Measurements from ENCODE around the gene EXOC6. TPM values are rescaled to one million over a fixed set of nuclear protein-coding genes. Genes with fewer than 3 reads are reported as not detected.
"Not testable (repeated sequence)": the region's sequence is repeated elsewhere in the genome, so short reads cannot be mapped to it uniquely, and the experiment has no call there.

The EXOC6 gene
- total RNA-seq, 1 experiment from 2014 or later = 10.6 TPM

DNA sequence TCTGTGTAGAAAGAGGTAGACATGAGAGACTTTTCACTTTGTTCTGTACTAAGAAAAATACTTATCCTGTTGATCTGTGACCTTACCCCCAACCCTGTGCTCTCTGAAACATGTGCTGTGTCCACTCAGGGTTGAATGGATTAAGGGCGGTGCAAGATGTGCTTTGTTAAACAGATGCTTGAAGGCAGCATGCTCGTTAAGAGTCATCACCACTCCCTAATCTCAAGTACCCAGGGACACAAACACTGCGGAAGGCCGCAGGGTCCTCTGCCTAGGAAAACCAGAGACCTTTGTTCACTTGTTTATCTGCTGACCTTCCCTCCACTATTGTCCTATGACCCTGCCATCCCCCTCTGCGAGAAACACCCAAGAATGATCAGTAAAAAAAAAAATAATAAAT is 128.0 kb downstream of the EXOC6 start:
- in situ Hi-C loops (cut with HindIII; ENCODE audit: low sequenced_read_pairs); DNase-seq (ENCODE audit: low spot score): not testable (repeated sequence)

DNA sequence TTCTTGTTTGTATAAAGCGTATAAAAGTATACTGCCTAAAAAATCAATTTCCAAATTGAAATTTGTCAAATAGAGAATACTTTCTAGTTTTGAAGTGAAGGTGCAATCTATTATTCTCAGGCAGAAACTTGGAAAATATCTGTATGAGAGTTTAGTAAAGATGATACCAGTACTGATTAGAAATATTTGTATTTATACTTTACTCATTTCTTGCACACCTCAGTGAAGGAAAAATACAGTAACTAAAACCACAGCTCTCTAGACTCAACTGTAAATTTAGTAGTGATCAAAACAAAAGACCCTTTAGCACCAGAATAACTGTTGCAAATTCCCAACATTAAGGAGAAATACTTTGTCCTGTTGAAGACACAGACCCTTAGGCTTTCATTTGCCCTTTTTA is 140.9 kb downstream of the EXOC6 start:
- in situ Hi-C loops (cut with HindIII; ENCODE audit: low sequenced_read_pairs) = no loop called here
- no peak for DNase-seq (ENCODE audit: low spot score)

DNA sequence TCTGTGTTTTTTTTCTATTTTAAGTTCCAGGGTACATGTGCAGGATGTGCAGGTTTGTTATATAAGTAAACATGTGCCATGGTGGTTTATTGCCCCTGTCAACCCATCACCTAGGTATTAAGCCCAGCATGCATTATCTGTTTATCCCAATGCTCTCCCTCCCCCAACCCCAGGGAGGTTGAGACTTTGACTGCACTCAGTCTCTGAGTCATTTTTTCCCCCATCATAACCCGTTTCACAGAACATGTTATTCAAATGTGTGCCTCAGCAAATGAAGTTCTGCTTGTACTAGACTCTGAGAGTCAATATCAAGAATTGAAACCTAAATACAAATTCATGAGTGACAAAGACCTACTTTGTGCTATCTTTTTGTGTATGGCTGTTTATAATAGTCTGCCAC is 142.3 kb downstream of the EXOC6 start:
- in situ Hi-C loops (cut with HindIII; ENCODE audit: low sequenced_read_pairs) = no loop called here
- no peak for DNase-seq (ENCODE audit: low spot score)

DNA sequence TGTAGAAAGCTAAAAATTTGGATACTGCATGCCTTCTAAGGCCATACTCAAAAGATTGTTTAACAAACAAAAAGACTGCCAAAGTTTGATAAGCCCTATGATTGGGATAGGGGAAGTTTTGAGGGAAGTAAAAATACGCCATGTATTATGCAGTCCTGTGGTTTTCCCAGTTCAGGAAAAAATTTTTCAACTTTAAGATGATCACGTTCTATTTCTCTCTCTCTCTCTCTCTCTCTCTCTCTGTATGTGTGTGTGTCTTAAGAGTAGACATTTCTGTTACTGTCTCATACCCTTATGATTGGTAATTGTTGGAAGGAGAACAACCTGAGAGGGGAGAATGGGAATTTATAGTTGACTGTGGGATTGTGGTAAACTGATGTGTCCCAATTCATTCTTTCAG is 143.2 kb downstream of the EXOC6 start:
- DNase-seq (ENCODE audit: low spot score) = no peak
- in situ Hi-C loops (cut with HindIII; ENCODE audit: low sequenced_read_pairs) = no loop called here

DNA sequence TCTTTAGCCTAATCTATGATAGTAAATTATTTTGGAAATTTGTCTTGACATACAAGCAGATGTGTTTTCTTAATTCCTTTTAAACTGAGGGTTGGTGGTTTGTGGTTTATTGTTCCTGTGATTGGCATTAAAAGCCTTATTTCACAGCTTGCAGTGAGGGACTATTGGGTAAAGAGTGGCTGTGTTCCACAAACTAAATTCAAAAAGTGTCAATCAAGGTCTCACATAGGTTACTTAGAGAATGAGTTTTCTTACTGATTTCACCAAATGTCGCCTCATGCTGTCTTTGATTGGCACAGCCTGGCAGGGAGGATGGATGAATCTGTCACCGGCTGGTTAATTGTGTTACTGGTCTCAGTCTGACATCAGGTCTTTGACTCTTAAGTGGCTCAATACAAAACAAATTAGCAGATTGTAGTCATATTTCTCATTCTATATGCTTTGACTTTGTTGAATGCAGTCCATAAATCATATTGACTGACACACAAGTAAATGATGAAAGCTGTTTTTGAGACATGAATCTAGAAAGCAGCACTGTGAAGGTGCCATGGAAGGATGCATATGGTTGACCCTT is 145.5 kb downstream of the EXOC6 start:
- DNase-seq (ENCODE audit: low spot score) = no peak
- in situ Hi-C loops (cut with HindIII; ENCODE audit: low sequenced_read_pairs) = no loop called here

DNA sequence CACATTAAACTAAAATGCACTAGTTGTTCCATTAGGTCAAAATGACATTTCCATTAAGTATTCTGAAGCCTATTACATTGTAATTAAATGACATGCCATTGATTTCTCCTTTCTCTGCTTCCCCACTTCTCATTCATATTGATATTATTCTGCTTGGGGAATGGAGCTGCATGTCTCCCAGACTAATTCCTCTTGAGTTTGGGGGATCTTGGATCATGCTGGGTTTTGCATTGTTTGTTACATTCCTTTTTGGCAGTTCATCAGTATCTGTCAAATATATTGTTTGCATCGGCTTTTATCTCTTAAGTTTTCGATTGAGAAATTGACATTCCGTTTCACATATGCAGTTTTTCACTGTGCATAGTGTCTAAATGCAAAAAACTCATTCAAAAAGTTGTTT is 147.2 kb downstream of the EXOC6 start:
- in situ Hi-C loops (cut with HindIII; ENCODE audit: low sequenced_read_pairs) = no loop called here
- DNase-seq (ENCODE audit: low spot score) = no peak

DNA sequence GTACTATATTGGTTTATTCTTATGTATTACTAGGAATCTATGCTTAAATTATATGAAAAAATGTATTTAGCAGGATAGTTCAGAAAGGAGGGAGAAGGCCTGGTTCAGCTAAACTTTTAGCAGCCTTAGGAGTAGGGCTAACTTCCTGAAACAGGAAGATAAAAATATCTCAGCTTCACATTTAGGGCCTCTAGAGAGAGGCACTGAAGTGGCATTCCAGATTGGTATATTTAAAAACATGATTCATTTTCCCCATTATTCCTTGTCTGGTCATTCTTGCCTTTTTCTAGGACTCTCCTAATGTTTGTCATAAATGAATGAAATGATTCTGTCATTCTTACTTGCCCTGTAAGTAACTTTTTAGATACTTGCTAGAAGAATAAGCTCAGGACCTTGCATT is 149.3 kb downstream of the EXOC6 start:
- in situ Hi-C loops (cut with HindIII; ENCODE audit: low sequenced_read_pairs) = no loop called here

DNA sequence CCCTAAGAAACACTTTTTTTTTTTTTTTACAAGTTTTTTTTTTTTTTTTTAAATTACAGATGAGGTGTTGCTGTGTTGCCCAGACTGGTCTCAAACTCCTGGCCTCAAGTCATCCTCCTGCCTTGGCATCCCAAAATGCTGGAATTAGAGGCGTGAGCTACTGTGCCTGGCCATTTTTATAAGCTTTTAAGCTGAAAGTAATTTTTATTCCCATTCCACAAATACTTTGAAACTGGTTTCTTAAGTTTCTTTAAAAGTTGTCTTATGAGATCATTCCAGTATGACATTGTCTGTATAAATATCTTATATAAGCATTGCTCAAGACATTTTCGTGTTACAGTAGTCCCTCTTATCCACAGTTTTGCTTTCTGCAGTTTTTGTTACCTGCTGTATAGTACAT is 150.9 kb downstream of the EXOC6 start:
- no peak for DNase-seq (ENCODE audit: low spot score)
- in situ Hi-C loops (cut with HindIII; ENCODE audit: low sequenced_read_pairs) = no loop called here

More for the DNA sequence above, 149.3 kb downstream of the EXOC6 start:
- DNase-seq (ENCODE audit: low spot score) = no peak

DNA sequence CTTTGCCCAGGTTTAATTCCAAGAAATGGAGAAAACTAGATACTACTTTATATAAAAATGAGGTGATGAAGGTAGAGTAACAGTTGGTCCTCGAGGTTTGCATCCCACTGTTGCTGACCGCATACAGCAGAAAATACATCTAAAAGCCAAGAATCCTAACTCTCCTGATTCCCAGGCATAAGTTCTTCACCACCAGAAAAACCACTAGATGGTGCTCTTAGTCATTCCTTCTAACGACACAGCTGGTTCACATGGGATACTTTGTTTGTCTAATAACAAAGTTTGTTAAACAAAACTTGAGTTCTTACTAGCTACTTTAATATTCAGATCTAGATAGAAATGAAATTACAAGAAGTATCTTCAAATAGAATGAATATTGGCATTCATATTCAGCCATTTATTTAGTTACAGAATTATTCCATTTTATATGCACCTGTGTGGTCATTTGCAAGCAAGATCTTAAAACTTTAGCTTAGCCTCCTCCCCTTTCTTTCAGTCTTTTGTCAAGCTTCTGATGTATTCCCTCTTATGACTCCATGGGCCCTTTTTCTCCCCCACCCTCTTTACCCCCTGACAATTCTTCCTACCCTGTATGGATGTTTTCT is 158.2 kb downstream of the EXOC6 start:
- peak; percentile 40 for DNase-seq (ENCODE audit: low spot score)
- in situ Hi-C loops (cut with HindIII; ENCODE audit: low sequenced_read_pairs) = no loop called here

DNA sequence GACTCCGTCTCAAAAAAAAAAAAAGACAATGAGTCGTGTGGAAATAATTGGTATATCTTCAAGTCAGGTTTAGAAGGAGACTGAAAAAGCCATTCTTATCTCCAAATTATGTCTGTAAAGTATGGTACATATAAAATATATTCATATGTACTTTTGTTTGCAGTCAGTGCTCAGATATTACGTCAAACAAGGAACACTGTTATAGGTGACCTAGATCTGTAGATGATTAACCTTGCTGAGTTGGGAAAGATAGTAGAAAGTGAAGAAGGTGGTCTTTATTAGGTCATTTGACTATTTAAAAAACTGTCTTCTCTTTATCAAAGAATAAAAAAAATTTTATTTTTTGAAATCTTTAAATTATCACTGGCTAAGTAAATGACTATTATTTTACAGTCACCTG is 167.4 kb downstream of the EXOC6 start:
- no peak for DNase-seq (ENCODE audit: low spot score)
- in situ Hi-C loops (cut with HindIII; ENCODE audit: low sequenced_read_pairs) = no loop called here

DNA sequence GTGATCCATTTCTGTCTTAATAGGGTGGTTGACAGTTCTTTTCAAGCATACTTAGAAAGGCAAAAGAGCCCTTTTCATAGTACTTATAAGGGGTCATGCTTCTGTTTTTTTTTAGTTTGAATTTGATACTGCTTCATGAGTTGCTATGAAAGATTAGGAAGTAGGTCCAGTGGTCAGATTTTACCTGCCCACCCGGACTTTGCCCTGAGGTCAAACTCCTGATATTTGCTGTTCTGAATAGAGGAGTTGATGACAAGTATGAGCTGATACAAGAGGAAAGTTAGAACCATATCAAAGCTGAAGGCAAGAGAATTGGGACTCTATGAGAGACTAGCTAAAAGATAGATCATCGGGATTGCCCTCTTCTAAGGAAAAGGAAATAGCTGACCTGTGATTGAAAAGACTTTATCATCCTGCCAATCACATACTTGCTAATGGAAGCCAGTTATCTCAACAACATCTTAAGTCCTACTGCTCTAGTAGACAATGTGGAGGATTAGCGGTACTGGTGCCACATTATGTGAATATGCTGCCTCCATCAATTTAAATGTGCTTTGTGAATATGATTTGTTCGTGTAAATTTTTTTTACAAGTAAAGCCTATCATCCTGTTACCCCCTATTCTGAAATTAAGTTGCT is 174.8 kb downstream of the EXOC6 start:
- no peak for DNase-seq (ENCODE audit: low spot score)
- in situ Hi-C loops (cut with HindIII; ENCODE audit: low sequenced_read_pairs) = no loop called here

DNA sequence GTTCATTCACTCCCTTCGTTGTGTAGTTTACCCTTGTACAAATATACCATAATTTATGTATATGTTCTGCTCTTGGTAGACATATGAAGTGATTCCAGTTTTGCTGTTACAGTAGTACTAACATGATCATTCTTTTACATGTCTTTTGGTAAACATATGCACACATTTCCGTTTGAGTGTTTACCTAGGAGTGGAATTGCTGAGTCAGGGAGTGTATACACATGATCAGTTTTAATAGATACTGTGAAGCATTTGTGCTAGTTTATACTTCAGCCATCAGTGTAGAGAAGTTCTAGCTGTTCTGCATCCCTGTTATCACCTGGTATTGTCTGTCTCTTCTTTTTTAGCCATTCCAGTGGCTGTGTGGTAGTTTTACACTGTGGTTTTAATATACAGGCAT is 177.8 kb downstream of the EXOC6 start:
- DNase-seq (ENCODE audit: low spot score) = no peak
- in situ Hi-C loops (cut with HindIII; ENCODE audit: low sequenced_read_pairs) = no loop called here

DNA sequence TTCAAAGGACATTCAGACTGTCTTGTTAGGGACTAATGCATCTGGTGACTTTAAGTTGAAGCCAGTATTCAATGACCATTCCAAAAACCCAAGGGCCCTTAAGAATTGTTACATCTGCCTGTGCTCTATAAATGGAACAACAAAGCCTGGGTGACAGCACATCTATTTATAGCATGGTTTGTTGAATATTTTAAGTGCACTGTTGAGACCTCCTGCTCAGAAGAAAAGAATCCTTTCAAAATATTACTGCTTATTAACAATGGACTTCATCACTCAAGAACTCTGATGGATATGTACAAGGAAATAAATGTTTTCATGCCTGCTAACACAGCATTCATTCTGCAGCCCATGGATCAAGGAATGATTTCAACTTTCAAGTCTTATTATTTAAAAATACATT is 179.2 kb downstream of the EXOC6 start:
- in situ Hi-C loops (cut with HindIII; ENCODE audit: low sequenced_read_pairs) = no loop called here
- no peak for DNase-seq (ENCODE audit: low spot score)

DNA sequence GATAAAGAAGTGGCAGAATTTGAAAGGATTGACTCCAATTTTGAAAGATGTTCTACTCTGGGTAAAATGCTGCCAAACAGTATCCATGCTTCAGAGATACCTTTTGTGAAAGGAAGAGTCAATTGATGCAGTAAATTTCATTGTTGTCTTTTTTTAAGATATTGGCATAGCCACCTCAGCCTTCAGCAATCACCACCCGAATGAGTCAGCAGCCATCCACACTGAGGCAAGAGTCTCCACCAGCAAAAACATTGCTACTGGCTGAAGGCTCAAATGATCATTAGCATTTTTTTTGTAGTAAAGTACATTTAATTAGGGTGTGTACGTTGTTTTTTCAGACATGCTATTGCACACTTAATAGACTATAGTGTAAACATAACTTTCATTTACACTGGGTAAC is 180.6 kb downstream of the EXOC6 start:
- DNase-seq (ENCODE audit: low spot score) = no peak
- in situ Hi-C loops (cut with HindIII; ENCODE audit: low sequenced_read_pairs) = no loop called here

DNA sequence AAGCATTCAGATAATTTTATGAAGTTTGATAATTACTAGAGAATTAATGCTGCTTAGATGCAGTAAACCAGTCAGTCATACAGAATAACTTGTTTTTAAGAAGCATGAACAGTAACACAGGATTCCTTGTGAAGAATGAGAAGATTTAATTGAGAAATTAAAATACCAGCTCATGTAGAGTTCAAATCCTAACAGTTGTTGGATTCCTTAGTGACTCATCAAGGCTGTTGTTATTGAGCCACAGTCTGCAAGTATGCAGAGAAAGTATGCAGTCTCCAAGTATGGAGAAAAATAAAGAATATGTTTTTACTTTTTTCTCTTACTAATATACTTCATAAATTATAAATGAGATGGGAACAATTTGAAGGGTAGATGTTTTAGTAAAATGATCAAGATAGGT is 182.1 kb downstream of the EXOC6 start:
- in situ Hi-C loops (cut with HindIII; ENCODE audit: low sequenced_read_pairs) = no loop called here
- no peak for DNase-seq (ENCODE audit: low spot score)

DNA sequence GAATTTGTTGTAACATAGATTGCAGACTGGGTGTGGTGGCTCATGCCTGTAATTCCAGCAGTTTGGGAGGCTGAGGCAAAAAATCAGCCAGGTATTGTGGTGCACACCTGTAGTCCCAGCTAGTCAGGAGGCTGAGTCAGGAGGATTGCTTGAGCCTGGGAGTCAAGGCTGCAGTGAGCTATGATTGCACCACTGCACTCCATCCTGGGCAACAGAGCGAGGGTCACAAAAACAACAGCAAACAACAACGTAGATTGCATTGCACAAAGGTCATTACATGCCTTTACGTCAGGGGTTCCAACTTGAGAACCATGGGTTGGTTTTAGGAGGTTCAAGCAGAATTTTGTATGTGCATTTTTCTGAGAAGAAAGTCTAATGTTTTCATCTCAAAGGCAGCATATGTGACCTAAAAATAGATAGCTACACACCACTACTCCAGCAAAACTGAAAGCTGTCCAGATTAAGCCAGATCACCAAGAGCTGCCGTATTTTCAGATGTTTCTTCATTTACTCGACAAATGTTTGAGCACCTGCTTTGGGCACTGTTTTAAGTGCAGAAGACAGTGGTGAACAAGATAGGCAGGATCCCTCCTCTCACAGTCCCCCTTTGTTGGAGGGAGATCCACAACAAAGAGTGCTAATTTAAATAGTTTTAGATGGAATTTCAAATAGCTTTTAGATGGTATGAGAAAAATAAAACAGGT is 183.9 kb downstream of the EXOC6 start:
- DNase-seq (ENCODE audit: low spot score) = peak; percentile 61
- in situ Hi-C loops (cut with HindIII; ENCODE audit: low sequenced_read_pairs) = no loop called here

DNA sequence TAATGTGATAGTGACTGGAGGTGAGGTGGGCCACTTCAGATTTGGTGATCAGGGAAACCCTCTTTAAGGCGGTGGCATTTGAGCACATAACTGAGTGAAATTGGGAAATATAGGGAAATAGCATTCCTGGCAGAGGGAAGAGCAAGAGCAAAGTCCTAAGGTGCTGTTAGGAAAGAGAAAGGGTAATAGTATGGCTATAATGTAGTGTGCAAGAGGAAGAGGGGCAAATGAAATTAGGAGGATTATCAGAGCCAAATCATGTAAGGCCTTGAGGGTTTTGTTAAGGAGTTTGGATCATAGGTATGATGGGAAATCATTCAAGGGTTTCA is 184.5 kb downstream of the EXOC6 start:
- in situ Hi-C loops (cut with HindIII; ENCODE audit: low sequenced_read_pairs) = no loop called here

DNA sequence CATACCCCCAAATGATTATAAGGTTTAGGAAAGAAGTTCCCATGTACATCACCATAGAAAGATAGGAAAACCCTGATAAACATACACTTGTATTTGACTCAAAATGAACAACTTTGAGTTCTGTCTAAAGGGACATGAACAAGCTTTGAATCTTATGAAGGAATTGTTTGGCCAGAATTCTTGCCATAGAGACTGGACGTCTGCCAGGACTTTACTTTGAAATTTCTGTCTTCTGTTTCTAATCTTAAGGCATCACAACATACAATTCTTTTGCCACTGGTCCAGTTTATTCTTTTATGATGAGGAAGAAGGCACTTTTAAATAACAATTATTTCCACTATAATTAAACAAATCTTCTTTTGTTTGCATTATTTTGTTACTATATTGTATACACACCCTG is 186.1 kb downstream of the EXOC6 start:
- in situ Hi-C loops (cut with HindIII; ENCODE audit: low sequenced_read_pairs) = no loop called here
- DNase-seq (ENCODE audit: low spot score) = no peak

More for the DNA sequence above, 184.5 kb downstream of the EXOC6 start:
- peak; percentile 12 for DNase-seq (ENCODE audit: low spot score)

DNA sequence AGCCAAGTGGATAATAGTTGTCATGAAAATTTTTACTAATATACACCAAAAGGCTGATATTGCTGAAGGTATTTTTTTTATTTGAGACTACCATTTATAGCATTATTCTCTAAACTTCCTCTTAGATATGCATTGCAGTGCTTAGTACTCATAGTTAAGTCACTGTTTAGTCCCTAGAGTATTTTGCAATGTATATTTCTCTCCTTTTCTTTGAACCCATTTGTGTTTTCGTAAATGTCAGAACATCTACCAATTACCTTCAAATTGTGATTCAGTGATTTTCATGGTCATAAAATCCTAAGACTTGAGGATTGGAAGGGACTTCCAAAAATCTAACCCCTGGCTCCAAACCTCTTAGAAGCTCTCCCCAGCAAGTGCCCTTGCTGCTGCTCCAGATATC is 190.8 kb downstream of the EXOC6 start:
- DNase-seq (ENCODE audit: low spot score) = no peak
- in situ Hi-C loops (cut with HindIII; ENCODE audit: low sequenced_read_pairs) = no loop called here

DNA sequence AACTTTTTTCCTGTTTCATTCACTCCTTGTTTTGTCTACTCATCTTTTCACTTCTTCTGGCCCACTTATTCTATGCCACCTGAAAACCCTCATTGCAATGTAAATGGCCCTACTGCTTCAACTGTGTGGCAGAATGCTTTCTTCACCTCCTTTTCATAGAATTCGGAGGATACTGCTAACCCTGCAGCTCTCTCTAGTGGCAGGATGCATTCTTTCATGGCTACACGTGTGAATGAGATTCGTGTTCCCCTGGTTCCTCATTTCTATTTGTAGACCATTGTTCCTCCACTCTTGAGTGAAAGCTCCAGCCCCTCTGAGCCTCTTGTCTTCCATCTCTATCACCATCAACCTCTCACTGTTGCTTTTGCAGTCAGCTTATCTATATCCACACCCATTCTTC is 191.4 kb downstream of the EXOC6 start:
- DNase-seq (ENCODE audit: low spot score) = no peak
- in situ Hi-C loops (cut with HindIII; ENCODE audit: low sequenced_read_pairs) = no loop called here

DNA sequence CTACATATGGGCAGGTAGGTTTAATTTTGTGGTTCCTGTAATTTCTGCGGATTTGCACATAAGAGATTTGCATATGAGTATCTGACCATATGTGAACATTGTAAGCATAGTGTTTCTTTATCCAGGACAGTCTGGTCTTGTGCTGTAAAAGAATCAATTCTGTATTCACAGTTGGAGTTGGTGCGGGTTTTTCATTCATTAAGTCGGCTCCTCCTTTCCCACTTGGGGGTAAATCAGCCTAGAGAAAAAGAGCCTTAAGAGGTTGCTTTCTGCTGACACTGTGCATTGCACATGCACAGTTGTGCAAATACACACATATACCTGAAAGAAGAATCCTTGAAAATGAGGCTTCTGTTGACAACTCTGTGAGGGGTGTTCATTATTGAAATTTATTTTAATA is 206.2 kb downstream of the EXOC6 start:
- DNase-seq (ENCODE audit: low spot score) = no peak
- in situ Hi-C loops (cut with HindIII; ENCODE audit: low sequenced_read_pairs) = no loop called here
